A549 (cell line): Measurements from ENCODE around the gene ACTR1A. TPM values are rescaled to one million over a fixed set of nuclear protein-coding genes. Genes with fewer than 3 reads are reported as not detected.

Source experiments
- ATAC-seq, 2 experiments: fragments of 200-7000 bp in 1 of 2; fragments of >200 bp in 1 of 2; cut with Nextera tagmentation in 1 of 2; cut with Tn5 transposase in 1 of 2; 3 replicates each; pipeline versions ENCODE4 v1.8.0 to v1.9.1; 2018 to 2020; ENCODE audit warnings: mild to moderate bottlenecking in 1 of 2, moderate library complexity in 1 of 2
- CTCF ChIA-PET: fragments of 300-600 bp; sonication (Branson Sonifier 250); formaldehyde crosslinking; extraction: SDS; loops from one replicate; lab custom pipeline; 2021; ENCODE audit warnings: antibody characterized with exemption, inconsistent platforms; lab: Yijun Ruan, JAX
- POLR2A ChIA-PET: fragments of 350-600 bp; formaldehyde crosslinking; extraction: SDS; loops from one replicate; lab custom pipeline; 2021; ENCODE audit warnings: antibody characterized with exemption, inconsistent platforms; lab: Yijun Ruan, JAX
- DNase-seq, 2 experiments: peaks; one replicate each; pipeline versions ENCODE4 v3.0.0 to v3.0.0-alpha.2; 2011 to 2016; ENCODE audit warnings: low read depth in 1 of 2, low spot score in 1 of 2
- FAIRE-seq: peaks from 2 replicates; lab custom pipeline; 2011; peaks lifted over from hg19 to GRCh38; lab: Jason Lieb, UNC
- H3K27ac ChIP-seq, 2 experiments: fragments of >200 bp; sonication (Bioruptor Twin); formaldehyde crosslinking; 3 replicates each; pipeline ENCODE4 v1.5.1; 2016 to 2017
- H3K4me1 ChIP-seq: fragments of >200 bp; sonication (Bioruptor Twin); formaldehyde crosslinking; 3 replicates; pipeline ENCODE4 v1.6.1; 2016
- H3K4me2 ChIP-seq: fragments of >200 bp; sonication (Bioruptor Twin); formaldehyde crosslinking; 3 replicates; pipeline ENCODE4 v1.6.1; 2016
- H3K4me3 ChIP-seq: fragments of >200 bp; sonication (Bioruptor Twin); formaldehyde crosslinking; 3 replicates; pipeline ENCODE4 v1.5.1; 2016
- H3K9me3 ChIP-seq: fragments of >200 bp; sonication (Bioruptor Twin); formaldehyde crosslinking; 3 replicates; pipeline ENCODE4 v1.6.1; 2016
- BCL3 ChIP-seq: fragments of >200 bp; sonication (Bioruptor Twin); formaldehyde crosslinking; IDR thresholded peaks from 3 replicates; pipeline ENCODE4 v1.6.1; 2016
- CHD4 ChIP-seq: fragments of 200-600 bp; sonication (generic); IDR thresholded peaks from 2 replicates; pipeline ENCODE4 v1.6.1; 2016; ENCODE audit warnings: antibody characterized with exemption, mild to moderate bottlenecking, borderline replicate concordance
- EHMT2 ChIP-seq: fragments of 200-600 bp; sonication (generic); IDR thresholded peaks from 2 replicates; pipeline ENCODE4 v1.6.1; 2016; ENCODE audit warnings: antibody characterized with exemption, low read depth, mild to moderate bottlenecking, moderate library complexity
- FOXS1 ChIP-seq: fragments of 250-450 bp; sonication (Bioruptor Pico); IDR thresholded peaks from 2 replicates; pipeline ENCODE4 v1.5.0; 2020; ENCODE audit warnings: mild to moderate bottlenecking, moderate library complexity
- GATA3 ChIP-seq: IDR thresholded peaks from 2 replicates; pipeline ENCODE4 v1.6.1; 2012; ENCODE audit warnings: borderline replicate concordance
- HDAC2 ChIP-seq: fragments of 200-600 bp; sonication (generic); IDR thresholded peaks from 2 replicates; pipeline ENCODE4 v1.6.1; 2016
- HMGXB4 ChIP-seq: fragments of 250-450 bp; sonication (Bioruptor Pico); IDR thresholded peaks from 2 replicates; pipeline ENCODE4 v1.5.0; 2021; ENCODE audit warnings: mild to moderate bottlenecking, moderate library complexity, borderline replicate concordance
- HOXB13 ChIP-seq: fragments of 250-450 bp; sonication (Bioruptor Pico); IDR thresholded peaks from 2 replicates; pipeline ENCODE4 v1.5.0; 2020; ENCODE audit warnings: low read depth, mild to moderate bottlenecking, moderate library complexity
- JUN ChIP-seq, 2 experiments: fragments of >200 bp; sonication (Bioruptor Twin); formaldehyde crosslinking; IDR thresholded peaks; 2 replicates in 1 of 2; 3 replicates in 1 of 2; pipeline ENCODE4 v1.6.1; 2016 to 2017
- KDM5A ChIP-seq: fragments of 200-600 bp; sonication (generic); IDR thresholded peaks from 2 replicates; pipeline ENCODE4 v1.6.1; 2016; ENCODE audit warnings: antibody characterized with exemption, mild to moderate bottlenecking
- MAX ChIP-seq: IDR thresholded peaks from 2 replicates; pipeline ENCODE4 v1.6.1; 2012
- NFE2L2 ChIP-seq: fragments of 150-350 bp; conservative IDR thresholded peaks from 2 replicates; pipeline ENCODE4 v1.6.1; 2014; ENCODE audit warnings: low read length
- PHF8 ChIP-seq: fragments of 200-600 bp; sonication (generic); IDR thresholded peaks from 2 replicates; pipeline ENCODE4 v1.6.1; 2016; ENCODE audit warnings: low read depth, mild to moderate bottlenecking, antibody characterized with exemption, moderate library complexity, borderline replicate concordance
- POLR2A ChIP-seq: IDR thresholded peaks from 2 replicates; pipeline ENCODE4 v1.6.1; 2012; ENCODE audit warnings: mild to moderate bottlenecking, low read length
- RAD21 ChIP-seq, 2 experiments: fragments of >200 bp in 1 of 2; sonication (Bioruptor Twin) in 1 of 2; formaldehyde crosslinking in 1 of 2; IDR thresholded peaks in 1 of 2; conservative IDR thresholded peaks in 1 of 2; 2 replicates in 1 of 2; 3 replicates in 1 of 2; pipeline ENCODE4 v1.6.1; 2012 to 2018; ENCODE audit warnings: inconsistent platforms in 1 of 2
- RCOR1 ChIP-seq: fragments of 150-350 bp; IDR thresholded peaks from 2 replicates; pipeline ENCODE4 v1.6.1; 2014; ENCODE audit warnings: antibody characterized with exemption, low read length, low read depth
- TP53 ChIP-seq: fragments of 250-450 bp; sonication (Bioruptor Pico); IDR thresholded peaks from 2 replicates; pipeline ENCODE4 v1.5.0; 2021; ENCODE audit warnings: mild to moderate bottlenecking, moderate library complexity
- USF2 ChIP-seq: fragments of 450-650 bp; IDR thresholded peaks from 2 replicates; pipeline ENCODE4 v1.6.1; 2014; ENCODE audit warnings: antibody characterized with exemption
- ZNF302 ChIP-seq: fragments of 250-450 bp; sonication (Bioruptor Pico); IDR thresholded peaks from 2 replicates; pipeline ENCODE4 v1.9.0; 2021; ENCODE audit warnings: inconsistent platforms, mild to moderate bottlenecking, moderate library complexity
- WGBS: methylation state at CpG from one replicate; pipeline ENCODE4 v1.1.6; 2017; ENCODE audit errors: missing lambda C conversion rate; 5-methylcytosine and 5-hydroxymethylcytosine counted together
- polyA plus RNA-seq, 4 experiments: library from polyadenylated mRNA; depleted of rRNA in 3 of 4; stranded (reverse); fragments of >200 nt; fragmentation: RNase III in 1 of 4; extraction: RNeasy Plus Mini Kit Qiagen cat#74134 plus additional on column Dnase treatment in 1 of 4; gene quantifications; 2 replicates in 3 of 4; 3 replicates in 1 of 4; pipeline ENCODE4 v1.2.3, GENCODE V29; 2011 to 2017
- TF ChIP-seq, protein P1 (sequence below): fragments of 200-600 bp; sonication (generic); IDR thresholded peaks from 2 replicates; pipeline ENCODE4 v1.6.1; 2016; ENCODE audit warnings: antibody characterized with exemption, mild to moderate bottlenecking, moderate library complexity
- TF ChIP-seq, protein P2 (sequence below): IDR thresholded peaks from 2 replicates; pipeline ENCODE4 v1.6.1; 2012; ENCODE audit warnings: low read depth, borderline replicate concordance

The ACTR1A gene
- polyA plus RNA-seq, 2 of the 4 experiments (the other 2 are of a cell fraction), result 85.8 to 114 TPM

GRCh38 chr10:102432162-102432950, 70.2 kb downstream of the ACTR1A start, which contains the start of gene CUEDC2:
Gene CUEDC2 (minus strand): TSS chr10:102432574. CDS start chr10:102425188, 7,386 bp downstream.
- ChIA-PET CTCF (interaction anchor here (0.7 to 17.4 kb wide), 10 partner anchors 8 to 263 kb away, joined by 3 to 337 read pairs (median 6); partner anchors contain the start of genes C10orf95, FBXL15 and NFKB2), POLR2A (interaction anchor here (0.5 to 1.7 kb wide), 12 partner anchors 8 to 279 kb away, joined by 3 to 15 read pairs (median 4); partner anchors contain the start of genes ACTR1A, FBXL15, GBF1 and NFKB2)
- peak within 1 kb of the TSS; percentile 91 for H3K4me2 ChIP-seq
- no peak for FAIRE-seq
- ATAC-seq, result peak; percentile 95 to 96
- H3K4me3 ChIP-seq, result peak within 1 kb of the TSS; percentile 87
- peak within 1 kb of the TSS; percentile 92 to 95 for H3K27ac ChIP-seq
- peaks cover 14% of the 10 kb centered on the region for H3K4me1 ChIP-seq
- peak; percentile 96 to 97 for DNase-seq
- WGBS, result 0% methylated on average over 19 of the region's 52 CpGs
- TF ChIP-seq, protein P1, sequence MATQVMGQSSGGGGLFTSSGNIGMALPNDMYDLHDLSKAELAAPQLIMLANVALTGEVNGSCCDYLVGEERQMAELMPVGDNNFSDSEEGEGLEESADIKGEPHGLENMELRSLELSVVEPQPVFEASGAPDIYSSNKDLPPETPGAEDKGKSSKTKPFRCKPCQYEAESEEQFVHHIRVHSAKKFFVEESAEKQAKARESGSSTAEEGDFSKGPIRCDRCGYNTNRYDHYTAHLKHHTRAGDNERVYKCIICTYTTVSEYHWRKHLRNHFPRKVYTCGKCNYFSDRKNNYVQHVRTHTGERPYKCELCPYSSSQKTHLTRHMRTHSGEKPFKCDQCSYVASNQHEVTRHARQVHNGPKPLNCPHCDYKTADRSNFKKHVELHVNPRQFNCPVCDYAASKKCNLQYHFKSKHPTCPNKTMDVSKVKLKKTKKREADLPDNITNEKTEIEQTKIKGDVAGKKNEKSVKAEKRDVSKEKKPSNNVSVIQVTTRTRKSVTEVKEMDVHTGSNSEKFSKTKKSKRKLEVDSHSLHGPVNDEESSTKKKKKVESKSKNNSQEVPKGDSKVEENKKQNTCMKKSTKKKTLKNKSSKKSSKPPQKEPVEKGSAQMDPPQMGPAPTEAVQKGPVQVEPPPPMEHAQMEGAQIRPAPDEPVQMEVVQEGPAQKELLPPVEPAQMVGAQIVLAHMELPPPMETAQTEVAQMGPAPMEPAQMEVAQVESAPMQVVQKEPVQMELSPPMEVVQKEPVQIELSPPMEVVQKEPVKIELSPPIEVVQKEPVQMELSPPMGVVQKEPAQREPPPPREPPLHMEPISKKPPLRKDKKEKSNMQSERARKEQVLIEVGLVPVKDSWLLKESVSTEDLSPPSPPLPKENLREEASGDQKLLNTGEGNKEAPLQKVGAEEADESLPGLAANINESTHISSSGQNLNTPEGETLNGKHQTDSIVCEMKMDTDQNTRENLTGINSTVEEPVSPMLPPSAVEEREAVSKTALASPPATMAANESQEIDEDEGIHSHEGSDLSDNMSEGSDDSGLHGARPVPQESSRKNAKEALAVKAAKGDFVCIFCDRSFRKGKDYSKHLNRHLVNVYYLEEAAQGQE, result 0 out of 2 replicates have a peak, but pooled peaks have one; percentile 28
- TF ChIP-seq POLR2A, result peak; percentile 63; the same call in 1 of the 2 replicates
- no peak for TF ChIP-seq ZNF302
- TF ChIP-seq RCOR1, result no peak
- TF ChIP-seq USF2, result no peak
- TF ChIP-seq NFE2L2, result no peak
- TF ChIP-seq PHF8, result peak; percentile 85
- no peak for TF ChIP-seq FOXS1 (CRISPR knock-in tag)
- TF ChIP-seq TP53, result no peak
- no peak for TF ChIP-seq HOXB13 (CRISPR knock-in tag)
- no peak; a peak in 1 of 5 replicates for TF ChIP-seq RAD21 (conservative IDR thresholded peaks at IDR 0.05 in 1 of 2, IDR thresholded peaks at IDR 0.05 in 1 of 2)
- 0 out of 2 replicates have a peak, but pooled peaks have one; percentile 18 for TF ChIP-seq KDM5A
- no peak for TF ChIP-seq CHD4
- TF ChIP-seq, protein P2, sequence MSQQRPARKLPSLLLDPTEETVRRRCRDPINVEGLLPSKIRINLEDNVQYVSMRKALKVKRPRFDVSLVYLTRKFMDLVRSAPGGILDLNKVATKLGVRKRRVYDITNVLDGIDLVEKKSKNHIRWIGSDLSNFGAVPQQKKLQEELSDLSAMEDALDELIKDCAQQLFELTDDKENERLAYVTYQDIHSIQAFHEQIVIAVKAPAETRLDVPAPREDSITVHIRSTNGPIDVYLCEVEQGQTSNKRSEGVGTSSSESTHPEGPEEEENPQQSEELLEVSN, result peak; percentile 1; the same call in 1 of the 2 replicates
- TF ChIP-seq JUN (IDR thresholded peaks at IDR 0.05), result peak in 1 of 2 experiments; percentile 74; a peak in 3 of 5 replicates
- no peak for TF ChIP-seq HDAC2
- TF ChIP-seq GATA3, result no peak
- TF ChIP-seq EHMT2, result no peak
- peak; percentile 80 for TF ChIP-seq MAX
- TF ChIP-seq BCL3, result peak; percentile 44; the same call in 1 of the 3 replicates
- no peak for TF ChIP-seq HMGXB4 (CRISPR knock-in tag)
- H3K9me3 ChIP-seq, result no peaks in the 10 kb centered on the region
